CD4-positive, alpha-beta T cell (primary cell): ENCODE measurements around the gene IL18RAP. TPM values are rescaled to one million over a fixed set of nuclear protein-coding genes. Genes with fewer than 3 reads are reported as not detected.

ENCODE experiments used
- ATAC-seq: fragments of 200-7000 bp; cut with Tn5 transposase; one replicate; pipeline ENCODE4 v1.10.0; 2022; ENCODE audit warnings: mild to moderate bottlenecking; ENCODE audit not compliant: poor library complexity
- CTCF ChIA-PET: fragments of 350-600 bp; sonication (Branson Sonifier 250); formaldehyde crosslinking; loops from one replicate; lab custom pipeline; 2021; ENCODE audit warnings: antibody characterized with exemption, inconsistent platforms; lab: Charles Lee
- POLR2A ChIA-PET: fragments of 350-600 bp; sonication (Branson Sonifier 250); formaldehyde crosslinking; loops from one replicate; lab custom pipeline; 2021; ENCODE audit warnings: antibody characterized with exemption, inconsistent platforms; lab: Charles Lee
- DNase-seq, 14 experiments: peaks; one replicate each; pipeline ENCODE4 v3.0.0-alpha.2; 2013 to 2020; ENCODE audit warnings: mixed read lengths in 2 of 14
- H3K27ac ChIP-seq, 2 donors: one replicate each; pipeline versions ENCODE4 v1.5.1 to v1.7.0; 2013; ENCODE audit warnings: low read length in 2 of 2, low read depth in 1 of 2, mild to moderate bottlenecking in 1 of 2
- H3K27me3 ChIP-seq, 2 experiments: 1 replicate in 1 of 2; 2 replicates in 1 of 2; pipeline versions ENCODE4 v1.6.1 to v1.7.0; 2013; ENCODE audit warnings: low read length in 2 of 2, control low read depth in 1 of 2, mild to moderate bottlenecking in 1 of 2, moderate library complexity in 1 of 2; ENCODE audit not compliant: insufficient read depth in 2 of 2, control insufficient read depth in 1 of 2
- H3K36me3 ChIP-seq: one replicate; pipeline ENCODE4 v1.6.1; 2013; ENCODE audit warnings: low read length, control low read depth; ENCODE audit not compliant: insufficient read depth
- H3K4me1 ChIP-seq: one replicate; pipeline ENCODE4 v1.6.1; 2013; ENCODE audit warnings: low read length, control low read depth; ENCODE audit not compliant: insufficient read depth
- H3K4me3 ChIP-seq: one replicate; pipeline ENCODE4 v1.5.1; 2013; ENCODE audit warnings: mild to moderate bottlenecking, low read length, moderate library complexity
- H3K9me3 ChIP-seq, 2 experiments: 1 replicate in 1 of 2; 2 replicates in 1 of 2; pipeline versions ENCODE4 v1.6.1 to v1.7.0; 2013; ENCODE audit warnings: low read length in 2 of 2, mild to moderate bottlenecking in 2 of 2, control low read depth in 1 of 2, moderate library complexity in 1 of 2; ENCODE audit not compliant: control insufficient read depth in 1 of 2, insufficient read depth in 1 of 2
- H3K27ac Mint-ChIP-seq: one replicate; pipeline ENCODE4 v1.8.0; 2020; ENCODE audit warnings: mixed read lengths
- H3K27me3 Mint-ChIP-seq: one replicate; pipeline ENCODE4 v1.8.0; 2021; ENCODE audit warnings: mixed read lengths
- H3K36me3 Mint-ChIP-seq: one replicate; pipeline ENCODE4 v1.8.0; 2021; ENCODE audit warnings: low read depth, mixed read lengths
- H3K4me1 Mint-ChIP-seq: one replicate; pipeline ENCODE4 v1.8.0; 2021; ENCODE audit warnings: low read depth, mixed read lengths
- H3K4me3 Mint-ChIP-seq: one replicate; pipeline ENCODE4 v1.8.0; 2020; ENCODE audit warnings: mild to moderate bottlenecking, mixed read lengths
- H3K9me3 Mint-ChIP-seq: one replicate; pipeline ENCODE4 v1.8.0; 2020; ENCODE audit warnings: mixed read lengths
- intact Hi-C, 2 experiments: fragments of 100-400 bp; cut with DNase I in 1 of 2; cut with micrococcal nuclease in 1 of 2; formaldehyde crosslinking; loops; one replicate each; pipeline versions ENCODE4 v1.15.1 to v1.9.0; 2023 to 2025; cut with DNase I, micrococcal nuclease
- total RNA-seq, 174 experiments: library from RNA in 2 of 174; stranded (reverse) in 2 of 174; gene quantifications; one replicate each; pipeline ENCODE4 v1.2.3 and lab custom pipeline; 2021 to 2026
- TF ChIP-seq, protein P1 (sequence below): fragments of 200-600 bp; IDR thresholded peaks from one replicate; pipeline ENCODE4 v1.8.0; 2022; ENCODE audit warnings: antibody characterized with exemption, mild to moderate bottlenecking

Gene IL18RAP
- total RNA-seq, 2 experiments from 2014 or later = 2.3 to 2.6 TPM

DNA sequence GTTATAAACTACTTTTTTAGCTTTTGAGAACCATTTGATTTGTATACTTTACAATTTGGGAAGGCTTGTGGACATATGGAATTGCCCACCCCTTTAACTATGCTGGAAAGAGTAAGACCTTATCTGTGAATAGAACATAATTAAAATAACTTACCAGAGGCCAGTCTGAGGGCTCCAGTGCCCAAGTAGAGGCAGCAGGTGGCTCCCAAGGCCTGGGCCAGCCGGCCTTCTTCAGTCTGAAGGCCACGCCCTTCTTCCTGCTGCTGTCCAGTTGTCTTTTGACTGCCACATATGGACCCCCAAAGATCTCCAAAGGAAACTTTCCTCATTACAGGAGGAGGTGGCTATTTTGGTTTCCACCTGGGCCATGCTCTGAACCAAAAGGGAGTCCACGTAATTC, 12.0 kb upstream of the IL18RAP start:
- H3K4me3 ChIP-seq = no peak overlapping the region
- no peaks in the 10 kb centered on the region for H3K36me3 Mint-ChIP-seq
- no peaks in the 10 kb centered on the region for H3K9me3 ChIP-seq
- POLR2A ChIA-PET = no interaction called here
- intact Hi-C loops = no loop called here
- no peak for DNase-seq
- no peak overlapping the region for H3K27ac ChIP-seq
- H3K4me1 Mint-ChIP-seq = peaks cover 6% of the 10 kb centered on the region
- CTCF ChIA-PET = no interaction called here
- H3K27ac Mint-ChIP-seq = no peak overlapping the region
- TF ChIP-seq, protein P1, sequence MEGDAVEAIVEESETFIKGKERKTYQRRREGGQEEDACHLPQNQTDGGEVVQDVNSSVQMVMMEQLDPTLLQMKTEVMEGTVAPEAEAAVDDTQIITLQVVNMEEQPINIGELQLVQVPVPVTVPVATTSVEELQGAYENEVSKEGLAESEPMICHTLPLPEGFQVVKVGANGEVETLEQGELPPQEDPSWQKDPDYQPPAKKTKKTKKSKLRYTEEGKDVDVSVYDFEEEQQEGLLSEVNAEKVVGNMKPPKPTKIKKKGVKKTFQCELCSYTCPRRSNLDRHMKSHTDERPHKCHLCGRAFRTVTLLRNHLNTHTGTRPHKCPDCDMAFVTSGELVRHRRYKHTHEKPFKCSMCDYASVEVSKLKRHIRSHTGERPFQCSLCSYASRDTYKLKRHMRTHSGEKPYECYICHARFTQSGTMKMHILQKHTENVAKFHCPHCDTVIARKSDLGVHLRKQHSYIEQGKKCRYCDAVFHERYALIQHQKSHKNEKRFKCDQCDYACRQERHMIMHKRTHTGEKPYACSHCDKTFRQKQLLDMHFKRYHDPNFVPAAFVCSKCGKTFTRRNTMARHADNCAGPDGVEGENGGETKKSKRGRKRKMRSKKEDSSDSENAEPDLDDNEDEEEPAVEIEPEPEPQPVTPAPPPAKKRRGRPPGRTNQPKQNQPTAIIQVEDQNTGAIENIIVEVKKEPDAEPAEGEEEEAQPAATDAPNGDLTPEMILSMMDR = no peak
- H3K27me3 Mint-ChIP-seq = no peaks in the 10 kb centered on the region
- ATAC-seq = no peak
- H3K4me3 Mint-ChIP-seq = no peak overlapping the region
- H3K36me3 ChIP-seq = no peaks in the 10 kb centered on the region
- no peaks in the 10 kb centered on the region for H3K27me3 ChIP-seq
- H3K4me1 ChIP-seq = no peaks in the 10 kb centered on the region
- H3K9me3 Mint-ChIP-seq = peaks cover 4% of the 10 kb centered on the region

DNA sequence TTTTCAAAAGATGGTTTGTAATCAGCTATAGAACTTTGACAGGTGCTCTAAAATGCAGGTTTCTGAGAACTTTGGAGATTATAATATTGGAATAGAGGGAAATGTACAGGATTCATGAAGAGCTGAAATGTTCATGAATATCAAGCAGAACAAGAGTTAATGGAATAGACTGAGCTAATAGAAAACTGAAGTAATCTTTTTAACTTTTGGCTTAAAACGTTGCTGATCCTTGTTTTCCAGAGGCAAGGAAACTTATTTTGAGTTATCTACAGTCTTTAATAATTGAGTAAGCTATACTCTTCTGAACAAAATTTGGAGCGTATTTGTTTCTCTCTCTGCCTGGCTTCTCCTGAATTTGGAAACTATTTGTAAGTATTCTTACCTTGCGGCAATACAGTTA, 10.8 kb upstream of the IL18RAP start:
- ATAC-seq (no peak), DNase-seq (no peak)
- intact Hi-C loops = no loop called here
- H3K36me3 ChIP-seq = no peaks in the 10 kb centered on the region
- POLR2A ChIA-PET = interaction anchor here (0.7 kb wide), 1 partner anchor 10 kb away, joined by 3 read pairs; no protein-coding TSS in a partner anchor
- H3K4me1 Mint-ChIP-seq = peaks cover 14% of the 10 kb centered on the region
- H3K36me3 Mint-ChIP-seq = no peaks in the 10 kb centered on the region
- H3K27me3 Mint-ChIP-seq = no peaks in the 10 kb centered on the region
- H3K27me3 ChIP-seq = no peaks in the 10 kb centered on the region
- H3K4me3 ChIP-seq = no peak overlapping the region
- H3K9me3 ChIP-seq = no peaks in the 10 kb centered on the region
- TF ChIP-seq, protein P1 = no peak
- H3K27ac ChIP-seq = no peak overlapping the region
- CTCF ChIA-PET = no interaction called here
- peaks cover 9% of the 10 kb centered on the region for H3K4me1 ChIP-seq
- H3K27ac Mint-ChIP-seq = no peak overlapping the region
- H3K4me3 Mint-ChIP-seq = no peak overlapping the region
- H3K9me3 Mint-ChIP-seq = peaks cover 4% of the 10 kb centered on the region

DNA sequence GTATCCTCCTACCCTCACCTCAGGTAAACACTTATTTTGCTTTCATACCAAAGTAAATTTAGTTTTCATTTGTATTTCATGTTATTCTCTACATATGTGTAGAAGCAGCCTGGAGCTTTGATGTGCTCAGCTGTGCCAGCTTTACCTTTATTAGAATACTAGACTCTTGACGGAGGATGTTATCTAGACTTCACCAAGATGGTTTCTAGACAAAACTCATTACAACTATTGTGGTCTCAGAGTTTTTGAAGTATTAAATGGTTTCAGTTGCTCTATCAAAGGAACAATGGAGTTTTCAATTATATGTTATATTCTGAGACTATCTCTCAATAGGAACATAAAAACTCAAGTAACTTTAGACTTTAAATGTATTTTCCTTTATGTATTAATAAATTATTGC, 5.0 kb upstream of the IL18RAP start:
- no peaks in the 10 kb centered on the region for H3K36me3 ChIP-seq
- H3K4me3 ChIP-seq = no peak overlapping the region
- ATAC-seq = peak; percentile 79
- Mint-ChIP-seq H3K9me3 (no peaks in the 10 kb centered on the region), H3K36me3 (no peaks in the 10 kb centered on the region), H3K27me3 (no peaks in the 10 kb centered on the region), H3K27ac (peak overlapping the region; percentile 77), H3K4me1 (peaks cover 66% of the 10 kb centered on the region), H3K4me3 (peak overlapping the region; percentile 1)
- intact Hi-C loops = loop anchor here in 1 of 2 experiments (1.0 to 2.0 kb wide), 2 partner anchors 51 to 59 kb away; no protein-coding TSS in a partner anchor
- H3K27ac ChIP-seq = peak overlapping the region; percentile 8 to 69
- CTCF ChIA-PET = no interaction called here
- H3K27me3 ChIP-seq = no peaks in the 10 kb centered on the region
- POLR2A ChIA-PET = interaction anchor here (1.0 to 1.8 kb wide), 3 partner anchors 49 to 166 kb away, joined by 3 to 4 read pairs (median 3); no protein-coding TSS in a partner anchor
- no peaks in the 10 kb centered on the region for H3K9me3 ChIP-seq
- H3K4me1 ChIP-seq = peaks cover 43% of the 10 kb centered on the region
- TF ChIP-seq, protein P1 = no peak
- DNase-seq = peak in 4 of 14 experiments; percentile 15 to 57 (median 45)
